Endothelial cell of umbilical vein (primary cell): Measurements from ENCODE around the gene CD200. TPM values are rescaled to one million over a fixed set of nuclear protein-coding genes. Genes with fewer than 3 reads are reported as not detected.

Source experiments
- BruUV-seq: library from RNA; stranded (reverse); fragments of 400-500 nt; replicated peaks from 2 replicates; lab custom pipeline; 2021; lab: Mats Ljungman, UMichigan
- CTCF ChIA-PET: fragments of 300-600, 350-600 bp; sonication (Branson Sonifier 250); formaldehyde crosslinking; loops from one replicate; lab custom pipeline; 2021; ENCODE audit warnings: antibody characterized with exemption, inconsistent platforms; lab: Charles Lee
- POLR2A ChIA-PET: fragments of 300-600, 350-600 bp; sonication (Branson Sonifier 250); formaldehyde crosslinking; loops from one replicate; lab custom pipeline; 2021; ENCODE audit warnings: antibody characterized with exemption, inconsistent platforms; lab: Charles Lee
- DNase-seq: peaks from one replicate; pipeline ENCODE4 v3.0.0-alpha.2; 2011; ENCODE audit warnings: low read depth, low spot score
- FAIRE-seq: peaks from 2 replicates; lab custom pipeline; 2011; peaks lifted over from hg19 to GRCh38; lab: Jason Lieb, UNC
- H2AFZ ChIP-seq: 2 replicates; pipeline ENCODE4 v1.6.0; 2012; ENCODE audit warnings: low read depth, low read length, control low read depth, inconsistent platforms
- H3K27ac ChIP-seq: 2 replicates; pipeline ENCODE4 v1.5.1; 2011; ENCODE audit warnings: low read depth, mild to moderate bottlenecking, control low read depth, low read length, moderate library complexity; ENCODE audit not compliant: insufficient read depth
- H3K27me3 ChIP-seq, 2 experiments: 2 replicates each; pipeline versions ENCODE4 v1.6.0 to v1.6.1; 2011; ENCODE audit warnings: low read length in 2 of 2, mixed read lengths in 1 of 2; ENCODE audit not compliant: control insufficient read depth in 2 of 2, insufficient read depth in 2 of 2
- H3K36me3 ChIP-seq, 2 experiments: 2 replicates in 1 of 2; 3 replicates in 1 of 2; pipeline ENCODE4 v1.5.1; 2011; ENCODE audit warnings: low read length in 2 of 2, mild to moderate bottlenecking in 1 of 2, moderate library complexity in 1 of 2; ENCODE audit not compliant: control insufficient read depth in 2 of 2, insufficient read depth in 2 of 2; ENCODE audit errors: extremely low read depth in 1 of 2
- H3K4me1 ChIP-seq: 3 replicates; pipeline ENCODE4 v1.5.1; 2011; ENCODE audit warnings: mild to moderate bottlenecking, low read length; ENCODE audit not compliant: control insufficient read depth, insufficient read depth; ENCODE audit errors: extremely low read depth
- H3K4me2 ChIP-seq: 2 replicates; pipeline ENCODE4 v1.6.1; 2011; ENCODE audit warnings: low read length, control low read depth, mixed read lengths; ENCODE audit not compliant: insufficient read depth
- H3K4me3 ChIP-seq, 3 experiments: fragments of 200-600 bp in 1 of 3; sonication (generic), shearing (Covaris generic) in 1 of 3; replicated peaks in 1 of 3; 2 replicates each; pipeline ENCODE4 v1.5.1; 2011 to 2016; ENCODE audit warnings: control low read depth in 3 of 3, low read length in 3 of 3, mild to moderate bottlenecking in 2 of 3, inconsistent platforms in 1 of 3, low read depth in 1 of 3, moderate library complexity in 1 of 3; ENCODE audit not compliant: insufficient read depth in 1 of 3
- H3K79me2 ChIP-seq: 2 replicates; pipeline ENCODE4 v1.6.0; 2012; ENCODE audit warnings: low read length, inconsistent platforms; ENCODE audit not compliant: control insufficient read depth, insufficient read depth
- H3K9ac ChIP-seq: replicated peaks from 2 replicates; pipeline ENCODE3; 2011; ENCODE audit warnings: low read length, control low read depth; ENCODE audit not compliant: insufficient read depth; ENCODE audit errors: extremely low read depth
- H3K9me1 ChIP-seq: replicated peaks from 3 replicates; pipeline ENCODE4 v1.6.0; 2011; ENCODE audit warnings: mild to moderate bottlenecking, low read length; ENCODE audit not compliant: control insufficient read depth, insufficient read depth; ENCODE audit errors: extremely low read depth
- H3K9me3 ChIP-seq: replicated peaks from 2 replicates; pipeline ENCODE4 v1.5.1; 2012; ENCODE audit warnings: low read length, inconsistent platforms; ENCODE audit not compliant: control insufficient read depth, insufficient read depth
- H4K20me1 ChIP-seq: replicated peaks from 2 replicates; pipeline ENCODE3; 2011; ENCODE audit warnings: mild to moderate bottlenecking, low read length; ENCODE audit not compliant: control insufficient read depth, insufficient read depth; ENCODE audit errors: extremely low read depth
- EZH2 ChIP-seq: IDR thresholded peaks from 2 replicates; pipeline ENCODE4 v1.6.1; 2012; ENCODE audit warnings: borderline replicate concordance, low read depth, mild to moderate bottlenecking, moderate library complexity, low read length, inconsistent platforms; ENCODE audit not compliant: severe bottlenecking
- FOS ChIP-seq: IDR thresholded peaks from 2 replicates; pipeline ENCODE4 v1.6.1; 2011; ENCODE audit warnings: mild to moderate bottlenecking, low read length, moderate library complexity, borderline replicate concordance; ENCODE audit not compliant: insufficient read depth
- GATA2 ChIP-seq: IDR thresholded peaks from 2 replicates; pipeline ENCODE4 v1.7.0; 2011; ENCODE audit warnings: low read depth, mild to moderate bottlenecking, moderate library complexity, mixed read lengths, low read length; ENCODE audit not compliant: insufficient read length, insufficient read depth
- JUN ChIP-seq: IDR thresholded peaks from 2 replicates; pipeline ENCODE4 v1.6.1; 2011; ENCODE audit warnings: borderline replicate concordance, low read depth; ENCODE audit not compliant: insufficient read length, insufficient read depth
- MYC ChIP-seq: IDR thresholded peaks from one replicate; pipeline ENCODE4 v1.6.1; 2011; ENCODE audit warnings: mild to moderate bottlenecking, low read depth, low read length
- POLR2A ChIP-seq: IDR thresholded peaks from 2 replicates; pipeline ENCODE4 v1.6.1; 2012; ENCODE audit warnings: low read depth, mild to moderate bottlenecking, control low read depth, low read length
- POLR2AphosphoS5 ChIP-seq: IDR thresholded peaks from 2 replicates; pipeline ENCODE4 v1.6.1; 2012; ENCODE audit warnings: low read depth, mild to moderate bottlenecking, control low read depth, low read length, moderate library complexity; ENCODE audit not compliant: insufficient read depth
- dilution Hi-C: fragments of 300-500 bp; cut with MboI; formaldehyde crosslinking; loops from one replicate; pipeline ENCODE4 v1.15.0; 2019; ENCODE audit warnings: low sequenced_read_pairs; ENCODE audit not compliant: extremely low pct_ligation_motif_present
- intact Hi-C: fragments of 100-400 bp; cut with micrococcal nuclease; formaldehyde crosslinking; loops from one replicate; pipeline ENCODE4 v1.10.0; 2022
- polyA plus RNA-seq, 4 experiments: library from polyadenylated mRNA; depleted of rRNA in 3 of 4; stranded (reverse) in 3 of 4; unstranded in 1 of 4; fragments of >200 nt; gene quantifications; 2 replicates each; pipeline versions ENCODE4 v1.2.1 to v1.2.3, GENCODE V29; 2011 to 2012; ENCODE audit warnings: missing spikeins in 1 of 4
- total RNA-seq: library from RNA; stranded (reverse); gene quantifications from 2 replicates; pipeline ENCODE4 v1.2.3, GENCODE V29; 2021
- TF ChIP-seq, protein P1 (sequence below): IDR thresholded peaks from 2 replicates; pipeline ENCODE4 v1.6.1; 2011; ENCODE audit not compliant: insufficient read depth, insufficient read length
- TF ChIP-seq, protein P2 (sequence below), 2 donors: IDR thresholded peaks; 1 replicate in 1 of 2; 2 replicates in 1 of 2; pipeline ENCODE4 v1.5.1; 2011; ENCODE audit warnings: low read length in 2 of 2, mild to moderate bottlenecking in 2 of 2, moderate library complexity in 2 of 2, control low read depth in 1 of 2, inconsistent platforms in 1 of 2, low read depth in 1 of 2; ENCODE audit not compliant: insufficient read depth in 1 of 2; ENCODE audit errors: extremely low read depth in 1 of 2

The CD200 gene
- total and polyA plus RNA-seq, 2 donors (not counting 3 experiments of a cell fraction or from before 2014, with no cell fraction given): 8.1 to 8.2 TPM

DNA sequence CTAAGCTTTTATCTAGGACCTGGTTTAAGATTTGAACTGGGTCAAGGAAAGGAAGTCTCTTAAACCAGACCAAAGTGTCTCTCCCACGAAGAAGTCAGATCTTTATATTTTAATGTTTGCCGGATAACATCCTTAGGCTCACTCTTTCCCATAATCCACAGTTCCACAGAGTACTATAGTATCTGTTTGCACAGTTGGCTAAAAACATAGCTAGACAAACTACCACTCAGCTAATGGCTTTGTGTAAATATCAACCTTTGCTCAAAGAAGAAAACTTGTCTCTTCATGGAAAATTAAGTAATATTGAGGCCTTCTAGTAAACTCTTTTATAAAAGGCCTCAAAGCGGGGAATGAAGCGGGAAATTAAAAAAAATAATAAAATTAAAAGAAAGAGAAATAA is 25.4 kb upstream of the CD200 start:
- CTCF ChIA-PET: no interaction called here

More for the DNA sequence above, 25.4 kb upstream of the CD200 start:
- H3K4me1 ChIP-seq: peaks cover 8% of the 10 kb centered on the region
- no peaks in the 10 kb centered on the region for H4K20me1 ChIP-seq
- DNase-seq (no peak), FAIRE-seq (no peak)
- dilution Hi-C loops: no loop called here
- H3K9me1 ChIP-seq: no peaks in the 10 kb centered on the region
- H3K36me3 ChIP-seq: no peaks in the 10 kb centered on the region
- TF ChIP-seq, protein P1, sequence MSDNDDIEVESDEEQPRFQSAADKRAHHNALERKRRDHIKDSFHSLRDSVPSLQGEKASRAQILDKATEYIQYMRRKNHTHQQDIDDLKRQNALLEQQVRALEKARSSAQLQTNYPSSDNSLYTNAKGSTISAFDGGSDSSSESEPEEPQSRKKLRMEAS: no peak
- TF ChIP-seq JUN (no peak), MYC (no peak), GATA2 (no peak), FOS (no peak), POLR2AphosphoS5 (no peak), EZH2 (no peak), POLR2A (no peak)
- TF ChIP-seq, protein P2, sequence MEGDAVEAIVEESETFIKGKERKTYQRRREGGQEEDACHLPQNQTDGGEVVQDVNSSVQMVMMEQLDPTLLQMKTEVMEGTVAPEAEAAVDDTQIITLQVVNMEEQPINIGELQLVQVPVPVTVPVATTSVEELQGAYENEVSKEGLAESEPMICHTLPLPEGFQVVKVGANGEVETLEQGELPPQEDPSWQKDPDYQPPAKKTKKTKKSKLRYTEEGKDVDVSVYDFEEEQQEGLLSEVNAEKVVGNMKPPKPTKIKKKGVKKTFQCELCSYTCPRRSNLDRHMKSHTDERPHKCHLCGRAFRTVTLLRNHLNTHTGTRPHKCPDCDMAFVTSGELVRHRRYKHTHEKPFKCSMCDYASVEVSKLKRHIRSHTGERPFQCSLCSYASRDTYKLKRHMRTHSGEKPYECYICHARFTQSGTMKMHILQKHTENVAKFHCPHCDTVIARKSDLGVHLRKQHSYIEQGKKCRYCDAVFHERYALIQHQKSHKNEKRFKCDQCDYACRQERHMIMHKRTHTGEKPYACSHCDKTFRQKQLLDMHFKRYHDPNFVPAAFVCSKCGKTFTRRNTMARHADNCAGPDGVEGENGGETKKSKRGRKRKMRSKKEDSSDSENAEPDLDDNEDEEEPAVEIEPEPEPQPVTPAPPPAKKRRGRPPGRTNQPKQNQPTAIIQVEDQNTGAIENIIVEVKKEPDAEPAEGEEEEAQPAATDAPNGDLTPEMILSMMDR (IDR thresholded peaks at IDR 0.05; ENCODE audit: extremely low read depth in 1 of 2, insufficient read depth in 1 of 2, low read depth in 1 of 2, low read length in 2 of 2): no peak
- H2AFZ ChIP-seq: no peak overlapping the region
- no peak overlapping the region for H3K4me2 ChIP-seq
- no peaks in the 10 kb centered on the region for H3K27me3 ChIP-seq
- H3K4me3 ChIP-seq: no peak overlapping the region
- H3K27ac ChIP-seq: no peak overlapping the region
- no peaks in the 10 kb centered on the region for H3K9me3 ChIP-seq
- BruUV-seq: no TSS peak
- H3K9ac ChIP-seq: no peak overlapping the region
- H3K79me2 ChIP-seq: no peaks in the 10 kb centered on the region
- POLR2A ChIA-PET: no interaction called here
- intact Hi-C loops: no loop called here
